ENCODE results near the gene KIF5C. TPM values are rescaled to one million over a fixed set of nuclear protein-coding genes. Genes with fewer than 3 reads are reported as not detected.

Gene KIF5C
- total RNA-seq, 1 donor from 2014 or later, result 6.9 TPM

GRCh38 chr2:148875387-148876051 lies 492 bp downstream of the KIF5C start:
- DNase-seq (ENCODE audit: low read depth), result no peak
- TF ChIP-seq, protein P1, sequence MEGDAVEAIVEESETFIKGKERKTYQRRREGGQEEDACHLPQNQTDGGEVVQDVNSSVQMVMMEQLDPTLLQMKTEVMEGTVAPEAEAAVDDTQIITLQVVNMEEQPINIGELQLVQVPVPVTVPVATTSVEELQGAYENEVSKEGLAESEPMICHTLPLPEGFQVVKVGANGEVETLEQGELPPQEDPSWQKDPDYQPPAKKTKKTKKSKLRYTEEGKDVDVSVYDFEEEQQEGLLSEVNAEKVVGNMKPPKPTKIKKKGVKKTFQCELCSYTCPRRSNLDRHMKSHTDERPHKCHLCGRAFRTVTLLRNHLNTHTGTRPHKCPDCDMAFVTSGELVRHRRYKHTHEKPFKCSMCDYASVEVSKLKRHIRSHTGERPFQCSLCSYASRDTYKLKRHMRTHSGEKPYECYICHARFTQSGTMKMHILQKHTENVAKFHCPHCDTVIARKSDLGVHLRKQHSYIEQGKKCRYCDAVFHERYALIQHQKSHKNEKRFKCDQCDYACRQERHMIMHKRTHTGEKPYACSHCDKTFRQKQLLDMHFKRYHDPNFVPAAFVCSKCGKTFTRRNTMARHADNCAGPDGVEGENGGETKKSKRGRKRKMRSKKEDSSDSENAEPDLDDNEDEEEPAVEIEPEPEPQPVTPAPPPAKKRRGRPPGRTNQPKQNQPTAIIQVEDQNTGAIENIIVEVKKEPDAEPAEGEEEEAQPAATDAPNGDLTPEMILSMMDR (conservative IDR thresholded peaks at IDR 0.05; ENCODE audit: low read depth, low read length), result no peak
- no peak overlapping the region for H3K4me3 ChIP-seq (ENCODE audit: low read depth, low read length)

DNA sequence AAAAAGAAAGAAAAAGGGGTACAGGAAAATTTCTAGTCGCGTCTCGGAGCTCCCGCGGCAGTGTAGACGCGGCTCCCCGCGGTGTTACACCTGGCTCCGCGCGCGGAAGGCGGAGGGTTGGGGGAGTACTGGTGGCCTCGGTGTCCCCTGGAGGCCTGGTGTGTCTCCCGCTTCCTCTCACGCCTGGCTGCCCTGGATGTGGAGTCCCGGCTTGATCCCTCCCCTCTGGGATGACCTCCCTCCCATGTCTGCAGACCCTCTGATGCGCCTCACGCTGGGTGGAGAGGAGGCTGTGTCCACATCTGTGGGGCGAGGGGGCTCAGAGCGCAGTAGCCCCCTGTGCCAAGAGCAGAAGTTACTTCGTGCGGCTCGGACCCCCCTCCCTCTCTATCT lies 1.2 kb downstream of the KIF5C start:
- TF ChIP-seq, protein P1 (conservative IDR thresholded peaks at IDR 0.05; ENCODE audit: low read depth, low read length), result no peak
- H3K4me3 ChIP-seq (ENCODE audit: low read depth, low read length), result no peak overlapping the region

GRCh38 chr2:148876595-148877402 lies 1.8 kb downstream of the KIF5C start:
- H3K4me3 ChIP-seq (ENCODE audit: low read depth, low read length), result peak overlapping the region; percentile 11
- no peak for DNase-seq (ENCODE audit: low read depth)
- TF ChIP-seq, protein P1 (conservative IDR thresholded peaks at IDR 0.05; ENCODE audit: low read depth, low read length), result no peak

More for the DNA sequence above, 1.2 kb downstream of the KIF5C start:
- no peak for DNase-seq (ENCODE audit: low read depth)

DNA sequence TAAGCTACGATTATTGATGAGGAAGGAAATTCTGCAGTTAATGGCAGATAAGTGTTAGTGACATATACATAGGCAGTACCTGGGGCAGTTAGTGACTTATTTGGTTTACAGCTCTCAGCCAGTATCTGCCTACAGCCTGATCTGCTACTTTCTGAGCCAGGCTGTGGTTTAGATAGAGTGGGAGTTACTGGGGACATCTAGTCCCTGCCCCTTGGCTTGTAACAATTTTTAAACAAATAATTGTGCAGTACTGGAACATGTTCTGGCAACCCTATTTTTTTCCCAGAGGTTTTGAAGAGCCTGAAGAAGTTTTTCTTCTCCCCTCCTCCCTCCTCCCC lies 2.3 kb downstream of the KIF5C start:
- no peak overlapping the region for H3K4me3 ChIP-seq (ENCODE audit: low read depth, low read length)
- TF ChIP-seq, protein P1 (conservative IDR thresholded peaks at IDR 0.05; ENCODE audit: low read depth, low read length), result no peak
- DNase-seq (ENCODE audit: low read depth), result no peak

GRCh38 chr2:148880636-148881035 lies 5.6 kb downstream of the KIF5C start:
- no peak for DNase-seq (ENCODE audit: low read depth)
- no peak overlapping the region for H3K4me3 ChIP-seq (ENCODE audit: low read depth, low read length)
- TF ChIP-seq, protein P1 (conservative IDR thresholded peaks at IDR 0.05; ENCODE audit: low read depth, low read length), result no peak

DNA sequence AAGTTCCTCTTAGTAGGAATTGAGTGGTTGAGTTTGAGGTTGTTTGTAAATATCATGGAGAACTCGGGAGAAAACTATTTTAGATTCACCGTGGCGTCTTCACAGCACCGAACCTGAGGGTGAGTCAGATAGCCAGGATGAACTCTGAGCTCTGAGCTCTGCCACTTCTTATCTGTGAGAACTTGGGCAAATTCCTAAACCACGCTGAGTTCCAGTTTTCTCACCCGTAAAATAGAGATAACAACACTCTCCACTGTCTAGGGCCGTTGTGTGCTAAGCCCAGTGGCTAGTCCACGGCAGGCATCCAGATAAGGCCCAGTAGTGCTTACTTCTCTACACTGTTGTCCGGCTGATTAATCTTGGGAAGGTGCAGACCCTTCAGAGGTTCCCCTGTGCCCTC lies 7.0 kb downstream of the KIF5C start:
- TF ChIP-seq, protein P1 (conservative IDR thresholded peaks at IDR 0.05; ENCODE audit: low read depth, low read length), result no peak
- no peak overlapping the region for H3K4me3 ChIP-seq (ENCODE audit: low read depth, low read length)

More for the DNA sequence above, 7.0 kb downstream of the KIF5C start:
- no peak for DNase-seq (ENCODE audit: low read depth)

Measured in epithelial cell of proximal tubule (primary cell).